Activated naive CD8-positive, alpha-beta T cell treated with anti-CD3 and anti-CD28 coated beads, Interleukin-2, amount 10 ng/mL, durations not matched to agents 7 days and 5 days (primary cell): ENCODE measurements around the gene TMEM214. TPM values are rescaled to one million over a fixed set of nuclear protein-coding genes. Genes with fewer than 3 reads are reported as not detected.

Experiments
- ATAC-seq: fragments of 150-1000 bp; cut with Tn5 transposase; one replicate; pipeline ENCODE4 v1.10.0; 2021; ENCODE audit warnings: low read depth, moderate library complexity
- POLR2A ChIA-PET: fragments of 350-600 bp; sonication (Branson Sonifier 250); formaldehyde crosslinking; loops from one replicate; lab custom pipeline; 2021; ENCODE audit warnings: antibody characterized with exemption; lab: Charles Lee
- DNase-seq: peaks from one replicate; pipeline ENCODE4 v3.0.0; 2021
- H3K27ac Mint-ChIP-seq: one replicate; pipeline ENCODE4 v1.8.0; 2022; ENCODE audit warnings: mild to moderate bottlenecking, mixed read lengths
- H3K27me3 Mint-ChIP-seq: one replicate; pipeline ENCODE4 v1.8.0; 2022; ENCODE audit warnings: mild to moderate bottlenecking, moderate library complexity, mixed read lengths
- H3K36me3 Mint-ChIP-seq: one replicate; pipeline ENCODE4 v1.8.0; 2021; ENCODE audit warnings: mild to moderate bottlenecking, mixed read lengths
- H3K4me1 Mint-ChIP-seq: one replicate; pipeline ENCODE4 v1.8.0; 2021; ENCODE audit warnings: mixed read lengths
- H3K4me3 Mint-ChIP-seq: one replicate; pipeline ENCODE4 v1.8.0; 2022; ENCODE audit warnings: mild to moderate bottlenecking, moderate library complexity, mixed read lengths
- H3K9me3 Mint-ChIP-seq: one replicate; pipeline ENCODE4 v1.8.0; 2021; ENCODE audit warnings: mixed read lengths
- total RNA-seq, 2 experiments: library from RNA; stranded (reverse); gene quantifications; one replicate each; pipeline ENCODE4 v1.2.3, GENCODE V29; 2021

Gene TMEM214, protein sequence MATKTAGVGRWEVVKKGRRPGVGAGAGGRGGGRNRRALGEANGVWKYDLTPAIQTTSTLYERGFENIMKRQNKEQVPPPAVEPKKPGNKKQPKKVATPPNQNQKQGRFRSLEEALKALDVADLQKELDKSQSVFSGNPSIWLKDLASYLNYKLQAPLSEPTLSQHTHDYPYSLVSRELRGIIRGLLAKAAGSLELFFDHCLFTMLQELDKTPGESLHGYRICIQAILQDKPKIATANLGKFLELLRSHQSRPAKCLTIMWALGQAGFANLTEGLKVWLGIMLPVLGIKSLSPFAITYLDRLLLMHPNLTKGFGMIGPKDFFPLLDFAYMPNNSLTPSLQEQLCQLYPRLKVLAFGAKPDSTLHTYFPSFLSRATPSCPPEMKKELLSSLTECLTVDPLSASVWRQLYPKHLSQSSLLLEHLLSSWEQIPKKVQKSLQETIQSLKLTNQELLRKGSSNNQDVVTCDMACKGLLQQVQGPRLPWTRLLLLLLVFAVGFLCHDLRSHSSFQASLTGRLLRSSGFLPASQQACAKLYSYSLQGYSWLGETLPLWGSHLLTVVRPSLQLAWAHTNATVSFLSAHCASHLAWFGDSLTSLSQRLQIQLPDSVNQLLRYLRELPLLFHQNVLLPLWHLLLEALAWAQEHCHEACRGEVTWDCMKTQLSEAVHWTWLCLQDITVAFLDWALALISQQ
- total RNA-seq, result 10 to 100 TPM; 68.1 to 70.8 TPM

DNA sequence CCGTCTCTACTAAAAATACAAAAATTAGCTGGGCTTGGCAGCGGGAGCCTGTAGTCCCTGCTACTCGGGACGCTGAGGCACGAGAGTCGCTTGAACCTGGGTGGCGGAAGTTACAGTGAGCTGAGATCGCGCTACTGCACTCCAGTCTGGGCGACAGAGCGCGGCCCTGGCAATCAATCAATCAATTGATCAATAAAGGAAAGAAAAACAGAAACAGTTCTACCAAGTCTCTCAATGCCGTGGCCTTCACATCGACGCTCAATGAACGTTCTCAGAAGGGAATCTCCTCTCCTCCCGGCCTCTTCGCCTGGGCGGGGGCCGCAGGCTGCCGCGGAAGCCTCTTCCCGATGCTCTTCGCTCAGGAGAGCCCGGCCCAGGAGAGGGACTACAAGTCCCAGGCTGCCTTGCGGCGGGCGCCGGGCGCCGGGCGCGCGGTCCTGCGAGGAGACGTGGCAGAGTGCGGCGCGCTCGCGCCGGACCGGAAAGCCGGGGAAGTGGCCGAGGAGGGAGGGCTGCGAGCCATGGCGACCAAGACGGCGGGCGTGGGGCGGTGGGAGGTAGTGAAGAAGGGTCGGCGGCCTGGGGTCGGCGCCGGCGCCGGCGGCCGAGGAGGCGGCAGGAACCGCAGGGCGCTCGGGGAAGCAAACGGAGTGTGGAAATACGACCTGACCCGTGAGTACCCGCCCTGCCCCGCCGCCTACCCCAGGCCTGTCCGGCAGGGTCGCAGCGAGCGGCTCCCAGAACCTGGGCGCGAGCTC, at the start of gene TMEM214:
Gene TMEM214 (plus strand): TSS at position 471 of the 758 bp plus-strand sequence. CDS start 51 bp downstream, at position 522.
- peak; percentile 96 for ATAC-seq
- Mint-ChIP-seq H3K4me1 (peaks cover 26% of the 10 kb centered on the region), H3K4me3 (peak within 1 kb of the TSS; percentile 98), H3K27me3 (no peaks in the 10 kb centered on the region), H3K36me3 (peaks cover 16% of the 10 kb centered on the region), H3K27ac (peak within 1 kb of the TSS; percentile 90), H3K9me3 (no peaks in the 10 kb centered on the region)
- POLR2A ChIA-PET, result interaction anchor here (0.7 to 2.7 kb wide), 6 partner anchors 14 to 55 kb away, joined by 3 to 23 read pairs (median 3); partner anchors contain the start of genes AGBL5, KHK and OST4
- peak; percentile 87 for DNase-seq

DNA sequence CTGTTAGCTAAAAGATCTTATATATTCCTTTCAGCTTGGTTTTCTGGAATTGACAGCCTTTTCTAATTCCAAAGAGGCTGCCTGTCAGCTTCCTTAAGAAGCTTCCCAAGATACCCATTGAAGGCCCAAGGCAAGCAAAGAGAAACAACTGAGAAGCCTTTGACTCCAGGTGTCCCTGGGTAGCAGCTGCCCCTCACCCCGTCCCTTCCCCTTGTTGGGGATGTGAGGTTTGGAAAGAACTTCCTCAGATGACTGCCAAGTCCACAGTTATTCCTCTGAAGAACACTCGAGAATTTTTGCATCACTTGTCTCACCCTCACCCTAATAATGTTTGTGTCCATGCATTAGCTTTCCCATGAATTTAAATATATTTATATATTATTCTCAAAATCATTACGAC, 49.0 kb upstream of the TMEM214 start:
- H3K4me3 Mint-ChIP-seq, result no peak overlapping the region
- ATAC-seq, result no peak
- no peaks in the 10 kb centered on the region for H3K9me3 Mint-ChIP-seq
- H3K27me3 Mint-ChIP-seq, result peaks cover 16% of the 10 kb centered on the region
- POLR2A ChIA-PET, result no interaction called here
- no peaks in the 10 kb centered on the region for H3K36me3 Mint-ChIP-seq
- H3K27ac Mint-ChIP-seq, result no peak overlapping the region
- H3K4me1 Mint-ChIP-seq, result peaks cover 2% of the 10 kb centered on the region
- no peak for DNase-seq

DNA sequence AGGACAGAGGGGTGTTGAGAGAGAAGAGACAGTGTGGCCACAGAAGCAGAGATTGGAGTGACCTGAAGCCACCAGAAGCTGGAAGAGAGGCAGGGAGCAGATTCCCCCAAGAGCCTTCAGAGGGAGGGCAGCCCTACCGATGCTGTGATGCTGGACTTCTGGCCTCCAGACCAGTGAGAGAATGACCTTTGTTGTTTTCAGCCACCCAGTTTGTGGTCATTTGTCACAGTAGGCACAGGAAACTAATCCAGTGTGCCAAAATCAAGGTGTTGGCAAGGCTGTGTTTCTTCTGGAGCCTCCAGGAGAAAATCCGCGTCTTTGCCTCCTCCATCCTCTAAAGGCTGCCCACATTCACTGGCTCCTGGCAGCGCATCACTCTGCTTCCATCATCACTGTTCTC, 47.0 kb upstream of the TMEM214 start:
- H3K36me3 Mint-ChIP-seq, result no peaks in the 10 kb centered on the region
- POLR2A ChIA-PET, result interaction anchor here (0.6 kb wide), 1 partner anchor 714 kb away, joined by 3 read pairs; no protein-coding TSS in a partner anchor
- H3K4me3 Mint-ChIP-seq, result no peak overlapping the region
- H3K9me3 Mint-ChIP-seq, result no peaks in the 10 kb centered on the region
- ATAC-seq (no peak), DNase-seq (no peak)
- H3K27ac Mint-ChIP-seq, result no peak overlapping the region
- peaks cover 2% of the 10 kb centered on the region for H3K4me1 Mint-ChIP-seq
- H3K27me3 Mint-ChIP-seq, result peaks cover 9% of the 10 kb centered on the region

DNA sequence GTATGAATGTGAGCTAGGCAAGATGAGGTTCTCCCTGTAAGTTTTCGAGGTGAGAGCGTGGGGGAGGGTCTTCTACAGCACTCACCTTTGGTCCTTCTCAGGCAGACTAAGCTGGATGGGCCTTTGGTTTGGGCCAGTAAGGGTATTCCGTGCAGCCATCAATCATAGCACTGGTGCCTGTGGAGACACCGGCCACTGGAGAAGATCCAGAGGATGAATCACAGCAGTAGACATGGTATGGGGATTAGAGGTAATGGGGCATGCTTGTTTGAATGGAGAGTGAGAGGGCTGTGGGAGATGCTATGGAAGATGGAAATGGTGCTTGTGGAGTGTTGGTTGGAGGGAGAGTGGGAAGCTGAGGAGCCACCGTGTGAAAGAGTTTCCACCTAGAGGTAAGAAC, 46.2 kb upstream of the TMEM214 start:
- Mint-ChIP-seq H3K4me3 (no peak overlapping the region), H3K27me3 (peaks cover 9% of the 10 kb centered on the region), H3K27ac (no peak overlapping the region), H3K4me1 (peaks cover 4% of the 10 kb centered on the region), H3K9me3 (no peaks in the 10 kb centered on the region), H3K36me3 (no peaks in the 10 kb centered on the region)
- DNase-seq (no peak), ATAC-seq (no peak)
- POLR2A ChIA-PET, result interaction anchor here (0.6 kb wide), 1 partner anchor 715 kb away, joined by 3 read pairs; no protein-coding TSS in a partner anchor

DNA sequence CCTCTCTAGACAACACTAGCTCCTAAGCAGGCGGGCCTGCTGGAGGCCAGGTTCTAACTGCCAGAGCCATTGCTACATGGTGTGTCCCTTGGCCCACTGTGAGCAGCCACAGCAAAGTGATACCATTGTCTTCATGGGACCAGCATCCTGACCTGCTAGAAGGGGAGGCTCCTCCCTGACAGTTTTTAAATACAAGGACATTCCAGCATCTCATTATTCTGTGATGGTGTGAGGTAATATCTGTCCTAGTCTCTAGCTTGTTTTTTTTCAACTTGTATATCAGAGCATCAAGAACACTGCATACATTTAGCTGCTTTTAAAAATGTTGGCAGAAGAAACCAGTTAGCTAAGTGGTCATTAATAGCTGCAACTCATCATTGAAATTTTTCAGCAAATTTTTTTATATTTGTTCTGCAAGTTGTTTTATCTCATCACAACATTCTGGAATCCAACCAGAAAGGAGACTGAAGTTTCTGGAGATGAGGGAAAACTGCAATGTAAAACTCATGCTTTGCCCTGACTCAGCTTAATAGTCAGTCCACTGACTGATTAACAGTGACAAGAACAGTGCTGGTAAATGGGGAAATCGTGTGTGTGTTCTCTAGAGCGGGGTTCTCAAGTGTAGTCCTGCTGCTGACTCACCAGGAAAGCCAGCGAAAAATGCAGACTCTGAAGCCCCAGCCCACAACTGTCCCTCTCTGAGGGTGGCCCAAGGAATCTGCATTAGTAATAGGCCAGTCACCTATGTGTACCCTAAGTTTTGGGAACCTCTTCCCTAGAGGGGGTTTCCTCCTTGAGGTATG, 44.5 kb upstream of the TMEM214 start:
- ATAC-seq (no peak), DNase-seq (no peak)
- Mint-ChIP-seq H3K27me3 (peaks cover 9% of the 10 kb centered on the region), H3K36me3 (no peaks in the 10 kb centered on the region), H3K27ac (no peak overlapping the region), H3K9me3 (no peaks in the 10 kb centered on the region), H3K4me3 (no peak overlapping the region), H3K4me1 (peaks cover 2% of the 10 kb centered on the region)
- POLR2A ChIA-PET, result no interaction called here

DNA sequence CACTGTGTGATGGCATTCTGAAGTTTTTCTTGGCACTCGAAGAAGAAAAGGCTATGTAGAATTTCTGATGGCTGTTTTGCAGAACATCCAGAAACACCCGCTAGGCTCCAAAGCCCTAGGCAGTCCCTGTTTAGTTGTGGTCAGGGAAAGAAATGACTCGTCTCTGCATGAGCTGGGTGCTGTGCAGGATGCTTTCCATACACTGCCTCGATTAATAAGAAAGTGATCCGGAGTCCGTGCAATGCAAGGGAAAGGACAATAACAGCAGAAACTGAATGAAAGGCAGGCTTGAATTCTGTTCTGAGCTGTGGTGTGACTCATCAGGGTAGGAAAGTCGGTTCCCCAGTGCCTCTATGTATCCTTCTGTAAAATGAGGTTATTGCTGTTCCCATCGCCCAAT, 43.6 kb upstream of the TMEM214 start:
- H3K4me3 Mint-ChIP-seq, result no peak overlapping the region
- no peak for DNase-seq
- peaks cover 9% of the 10 kb centered on the region for H3K27me3 Mint-ChIP-seq
- no peaks in the 10 kb centered on the region for H3K9me3 Mint-ChIP-seq
- POLR2A ChIA-PET, result no interaction called here
- peaks cover 2% of the 10 kb centered on the region for H3K4me1 Mint-ChIP-seq
- no peaks in the 10 kb centered on the region for H3K36me3 Mint-ChIP-seq
- ATAC-seq, result no peak
- no peak overlapping the region for H3K27ac Mint-ChIP-seq

DNA sequence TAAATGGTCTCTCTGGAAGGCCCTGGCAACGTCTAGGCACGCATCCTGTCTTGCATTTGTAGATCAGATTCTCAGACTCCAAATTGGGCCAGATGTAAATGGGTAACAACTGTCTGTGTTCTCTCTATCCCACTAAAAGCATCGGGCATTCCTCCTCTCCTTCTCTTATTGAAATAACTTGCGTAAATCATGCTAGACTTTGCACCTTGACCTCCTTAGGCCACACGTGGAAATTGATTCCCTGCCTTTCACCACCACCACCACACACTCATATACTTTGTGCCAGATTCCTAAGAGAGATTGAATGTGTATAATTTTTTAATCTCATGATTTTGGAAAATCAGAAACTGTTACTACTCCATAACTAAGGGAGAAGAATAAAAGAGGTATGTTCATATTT, 41.0 kb upstream of the TMEM214 start:
- ATAC-seq, result no peak
- Mint-ChIP-seq H3K4me1 (peaks cover 2% of the 10 kb centered on the region), H3K27me3 (peaks cover 3% of the 10 kb centered on the region), H3K4me3 (no peak overlapping the region), H3K36me3 (no peaks in the 10 kb centered on the region), H3K27ac (no peak overlapping the region), H3K9me3 (no peaks in the 10 kb centered on the region)
- no peak for DNase-seq
- POLR2A ChIA-PET, result no interaction called here

DNA sequence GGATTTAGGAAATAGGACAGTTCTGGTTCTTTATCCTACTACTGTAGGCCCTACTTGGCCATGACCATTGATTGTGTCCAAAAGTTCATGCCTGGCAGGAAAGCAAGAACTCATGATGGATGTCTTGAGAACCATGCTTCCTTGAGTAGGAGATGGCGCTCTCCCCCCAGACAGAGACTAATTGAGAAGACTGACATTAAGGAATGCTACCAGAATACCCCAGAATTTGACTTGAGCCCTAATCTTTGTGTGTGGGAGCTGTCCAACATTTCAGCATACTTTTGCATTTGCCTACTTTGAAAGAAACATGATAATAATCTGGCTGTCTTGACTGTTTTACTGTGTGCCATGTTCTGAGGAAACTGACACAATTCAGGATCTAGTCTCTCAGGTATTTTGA, 39.0 kb upstream of the TMEM214 start:
- peaks cover 2% of the 10 kb centered on the region for H3K4me1 Mint-ChIP-seq
- H3K27me3 Mint-ChIP-seq, result peaks cover 3% of the 10 kb centered on the region
- no peaks in the 10 kb centered on the region for H3K9me3 Mint-ChIP-seq
- no peak overlapping the region for H3K4me3 Mint-ChIP-seq
- H3K27ac Mint-ChIP-seq, result no peak overlapping the region
- POLR2A ChIA-PET, result no interaction called here
- H3K36me3 Mint-ChIP-seq, result no peaks in the 10 kb centered on the region
- ATAC-seq (no peak), DNase-seq (no peak)

DNA sequence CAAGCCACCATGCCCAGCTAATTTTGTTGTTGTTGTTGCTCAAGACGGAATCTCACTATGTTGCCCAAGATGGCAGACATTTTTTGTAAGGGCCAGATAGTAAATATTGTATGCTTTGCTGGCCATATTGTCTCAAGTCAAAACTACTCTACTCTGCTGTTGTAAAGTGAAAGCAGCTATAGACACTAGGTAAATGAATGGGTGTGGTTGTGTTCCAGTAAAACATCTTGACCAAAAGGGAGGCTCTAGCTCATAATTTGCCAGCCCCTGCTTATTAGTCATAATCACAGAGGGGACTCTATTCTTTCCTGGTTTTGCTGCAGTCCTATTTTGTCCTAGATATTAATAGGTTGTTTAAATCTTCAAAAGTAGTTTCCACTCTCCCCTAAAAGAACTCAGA, 37.8 kb upstream of the TMEM214 start:
- POLR2A ChIA-PET, result no interaction called here
- ATAC-seq (no peak), DNase-seq (no peak)
- Mint-ChIP-seq H3K4me3 (no peak overlapping the region), H3K27ac (no peak overlapping the region), H3K36me3 (no peaks in the 10 kb centered on the region), H3K9me3 (no peaks in the 10 kb centered on the region), H3K4me1 (peaks cover 2% of the 10 kb centered on the region), H3K27me3 (peaks cover 3% of the 10 kb centered on the region)

DNA sequence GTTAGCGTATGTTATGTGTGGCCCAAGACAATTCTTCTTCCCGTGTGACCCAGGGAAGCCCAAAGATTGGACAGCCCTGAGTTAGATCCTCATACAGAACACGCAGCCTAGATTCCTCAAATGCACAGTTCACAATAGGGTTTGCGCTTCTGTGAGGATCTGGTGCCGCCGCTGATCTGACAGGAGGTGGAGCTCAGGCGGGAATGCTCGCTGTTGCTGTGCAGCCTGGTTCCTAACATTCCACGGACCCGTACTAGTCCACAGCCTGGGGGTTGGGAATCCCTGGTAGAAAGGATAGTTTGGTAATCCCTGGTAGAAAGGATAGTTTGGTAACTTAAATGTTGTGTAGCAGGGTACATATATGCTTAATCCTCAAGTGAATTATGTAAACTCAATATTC, 35.4 kb upstream of the TMEM214 start:
- Mint-ChIP-seq H3K36me3 (no peaks in the 10 kb centered on the region), H3K4me3 (no peak overlapping the region), H3K27me3 (peaks cover 6% of the 10 kb centered on the region), H3K27ac (no peak overlapping the region), H3K9me3 (no peaks in the 10 kb centered on the region), H3K4me1 (no peaks in the 10 kb centered on the region)
- DNase-seq (no peak), ATAC-seq (no peak)
- POLR2A ChIA-PET, result no interaction called here

DNA sequence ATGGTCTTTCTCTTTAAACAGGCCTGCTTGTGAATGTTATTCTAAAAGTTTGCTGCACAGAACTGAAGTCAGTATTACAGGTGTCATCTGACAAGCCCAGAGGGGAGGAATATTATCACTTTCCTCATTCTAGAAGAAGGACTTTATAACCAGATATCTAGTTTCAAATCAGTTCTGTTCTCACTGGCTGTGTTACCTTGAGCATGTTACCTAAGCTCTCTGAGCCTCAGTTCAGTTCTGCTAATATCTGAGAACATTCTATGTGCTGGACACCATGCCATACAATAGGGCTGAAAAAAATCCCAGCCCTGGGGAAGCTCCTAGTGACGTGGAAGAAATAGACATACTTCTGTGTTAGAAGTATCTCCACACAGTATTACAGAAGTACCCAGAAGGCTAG, 34.4 kb upstream of the TMEM214 start:
- no peak for ATAC-seq
- Mint-ChIP-seq H3K27ac (no peak overlapping the region), H3K9me3 (no peaks in the 10 kb centered on the region), H3K4me1 (no peaks in the 10 kb centered on the region), H3K36me3 (no peaks in the 10 kb centered on the region), H3K4me3 (no peak overlapping the region), H3K27me3 (peaks cover 6% of the 10 kb centered on the region)
- POLR2A ChIA-PET, result no interaction called here
- no peak for DNase-seq

DNA sequence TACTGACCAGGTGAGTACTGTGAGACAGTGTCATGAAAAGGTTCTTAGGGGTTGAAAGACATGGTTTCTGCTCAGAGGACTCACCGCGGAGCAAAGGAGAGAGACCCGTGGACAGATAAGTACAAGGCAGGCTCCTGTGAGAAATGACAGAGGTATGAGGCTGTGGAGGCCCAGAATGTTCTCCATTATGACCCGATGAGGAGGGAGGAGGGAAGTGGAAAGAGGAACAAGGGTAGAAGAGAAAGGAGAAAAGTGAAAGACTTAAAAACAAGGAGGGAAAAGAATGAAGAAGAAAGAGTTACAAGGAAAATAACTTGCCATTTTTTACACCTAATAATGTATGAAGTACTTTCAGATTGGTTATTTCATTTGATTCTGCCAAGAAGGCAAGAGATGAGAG, 32.5 kb upstream of the TMEM214 start:
- POLR2A ChIA-PET, result no interaction called here
- Mint-ChIP-seq H3K9me3 (no peaks in the 10 kb centered on the region), H3K36me3 (no peaks in the 10 kb centered on the region), H3K4me1 (no peaks in the 10 kb centered on the region), H3K27ac (no peak overlapping the region), H3K27me3 (peaks cover 6% of the 10 kb centered on the region), H3K4me3 (no peak overlapping the region)
- ATAC-seq, result no peak
- no peak for DNase-seq

DNA sequence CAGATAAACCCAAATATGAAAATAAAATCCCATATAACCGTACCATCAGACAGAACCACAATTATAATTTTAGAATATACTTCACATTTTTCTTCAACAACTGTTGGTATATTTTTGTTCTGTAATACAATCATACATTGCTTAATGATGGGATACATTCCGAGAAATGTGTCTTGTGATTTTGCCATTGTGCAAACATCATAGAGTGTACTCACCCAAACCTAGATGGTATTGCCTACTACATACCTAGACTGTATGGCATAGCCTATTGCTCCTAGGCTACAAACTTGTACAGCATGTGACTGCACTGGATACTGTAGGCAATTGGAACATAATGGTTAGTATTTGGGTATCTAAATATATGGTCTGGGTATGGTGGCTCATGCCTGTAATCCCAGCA, 31.8 kb upstream of the TMEM214 start:
- DNase-seq (no peak), ATAC-seq (no peak)
- POLR2A ChIA-PET, result no interaction called here
- no peaks in the 10 kb centered on the region for H3K9me3 Mint-ChIP-seq
- H3K4me3 Mint-ChIP-seq, result no peak overlapping the region
- H3K4me1 Mint-ChIP-seq, result no peaks in the 10 kb centered on the region
- H3K27me3 Mint-ChIP-seq, result peaks cover 10% of the 10 kb centered on the region
- H3K27ac Mint-ChIP-seq, result no peak overlapping the region
- H3K36me3 Mint-ChIP-seq, result no peaks in the 10 kb centered on the region
